Measurements from ENCODE around the gene JAG2. TPM values are rescaled to one million over a fixed set of nuclear protein-coding genes. Genes with fewer than 3 reads are reported as not detected.

Gene JAG2
- total and polyA plus RNA-seq, 11 donors, result 19.1 to 62.4 (median 25.9) TPM

GRCh38 chr14:105136401-105137322 is 31.9 kb downstream of the JAG2 start:
- peaks cover 0 to 25% (median 15%) of the 10 kb centered on the region in 12 donors for H3K9me3 ChIP-seq
- ATAC-seq (peak in 1 of 4 donors; percentile 29), DNase-seq (peak in 1 of 5 donors; percentile 12)
- intact Hi-C loops (cut with DNase I), result no loop called here
- TF ChIP-seq, protein P1, sequence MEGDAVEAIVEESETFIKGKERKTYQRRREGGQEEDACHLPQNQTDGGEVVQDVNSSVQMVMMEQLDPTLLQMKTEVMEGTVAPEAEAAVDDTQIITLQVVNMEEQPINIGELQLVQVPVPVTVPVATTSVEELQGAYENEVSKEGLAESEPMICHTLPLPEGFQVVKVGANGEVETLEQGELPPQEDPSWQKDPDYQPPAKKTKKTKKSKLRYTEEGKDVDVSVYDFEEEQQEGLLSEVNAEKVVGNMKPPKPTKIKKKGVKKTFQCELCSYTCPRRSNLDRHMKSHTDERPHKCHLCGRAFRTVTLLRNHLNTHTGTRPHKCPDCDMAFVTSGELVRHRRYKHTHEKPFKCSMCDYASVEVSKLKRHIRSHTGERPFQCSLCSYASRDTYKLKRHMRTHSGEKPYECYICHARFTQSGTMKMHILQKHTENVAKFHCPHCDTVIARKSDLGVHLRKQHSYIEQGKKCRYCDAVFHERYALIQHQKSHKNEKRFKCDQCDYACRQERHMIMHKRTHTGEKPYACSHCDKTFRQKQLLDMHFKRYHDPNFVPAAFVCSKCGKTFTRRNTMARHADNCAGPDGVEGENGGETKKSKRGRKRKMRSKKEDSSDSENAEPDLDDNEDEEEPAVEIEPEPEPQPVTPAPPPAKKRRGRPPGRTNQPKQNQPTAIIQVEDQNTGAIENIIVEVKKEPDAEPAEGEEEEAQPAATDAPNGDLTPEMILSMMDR (IDR thresholded peaks at IDR 0.05), result no peak
- TF ChIP-seq POLR2A (IDR thresholded peaks at IDR 0.05), result no peak
- no peaks in the 10 kb centered on the region for H3K4me1 ChIP-seq
- no peak overlapping the region for H3K27ac ChIP-seq
- no peak overlapping the region for H3K4me3 ChIP-seq
- peaks cover 0 to 10% (median 3%) of the 10 kb centered on the region in 9 donors for H3K36me3 ChIP-seq
- H3K27me3 ChIP-seq, result peaks cover 0 to 4% (median 0%) of the 10 kb centered on the region in 9 donors
- 77 to 81% (median 78%) methylated on average over 43 to 50 of the region's 50 CpGs for WGBS, 4 donors

DNA sequence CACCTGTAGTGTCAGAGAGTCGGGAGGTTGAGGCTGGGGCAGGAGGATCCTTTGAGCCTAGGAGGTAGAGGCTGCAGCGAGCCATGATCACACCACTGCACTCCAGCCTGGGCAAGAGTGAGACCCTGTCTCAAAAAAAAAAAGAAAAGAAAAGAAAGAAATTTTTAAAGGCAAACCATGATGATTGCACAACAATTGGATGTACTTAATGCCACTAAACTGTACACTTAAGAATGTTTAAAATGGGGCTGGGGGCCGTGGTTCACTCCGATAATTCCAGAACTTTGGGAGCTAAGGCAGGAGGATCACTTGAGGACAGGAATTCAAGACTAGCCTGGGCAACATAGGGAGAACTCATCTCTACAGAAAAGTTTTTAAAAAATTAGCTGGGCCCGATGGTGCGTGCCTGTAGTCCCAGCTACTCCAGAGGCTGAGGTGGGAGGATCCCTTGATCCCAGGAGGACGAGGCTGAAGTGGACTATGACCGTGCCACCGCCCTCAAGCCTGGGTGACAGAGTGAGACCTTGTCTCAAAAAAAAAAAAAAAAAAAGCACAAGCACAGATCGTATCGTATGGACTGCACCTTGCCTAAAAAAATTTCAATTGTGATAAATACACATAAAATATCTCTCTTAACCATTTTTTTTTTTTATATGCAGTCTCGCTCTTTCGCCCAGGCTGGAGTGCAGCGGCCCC is 32.7 kb downstream of the JAG2 start:
- TF ChIP-seq POLR2A (IDR thresholded peaks at IDR 0.05), result no peak
- TF ChIP-seq, protein P1 (IDR thresholded peaks at IDR 0.05), result no peak
- peaks cover 0 to 32% (median 22%) of the 10 kb centered on the region in 12 donors for H3K9me3 ChIP-seq
- 88 to 95% (median 90%) methylated on average over 14 of the region's 14 CpGs for WGBS, 4 donors
- H3K4me3 ChIP-seq, result no peak overlapping the region
- H3K36me3 ChIP-seq, result peaks cover 0 to 6% (median 0%) of the 10 kb centered on the region in 9 donors
- peak in 1 of 5 donors; percentile 3 for DNase-seq
- H3K27me3 ChIP-seq, result peaks cover 0 to 6% (median 0%) of the 10 kb centered on the region in 9 donors
- ATAC-seq, result no peak
- H3K4me1 ChIP-seq, result no peaks in the 10 kb centered on the region
- H3K27ac ChIP-seq, result no peak overlapping the region
- intact Hi-C loops (cut with DNase I), result no loop called here

DNA sequence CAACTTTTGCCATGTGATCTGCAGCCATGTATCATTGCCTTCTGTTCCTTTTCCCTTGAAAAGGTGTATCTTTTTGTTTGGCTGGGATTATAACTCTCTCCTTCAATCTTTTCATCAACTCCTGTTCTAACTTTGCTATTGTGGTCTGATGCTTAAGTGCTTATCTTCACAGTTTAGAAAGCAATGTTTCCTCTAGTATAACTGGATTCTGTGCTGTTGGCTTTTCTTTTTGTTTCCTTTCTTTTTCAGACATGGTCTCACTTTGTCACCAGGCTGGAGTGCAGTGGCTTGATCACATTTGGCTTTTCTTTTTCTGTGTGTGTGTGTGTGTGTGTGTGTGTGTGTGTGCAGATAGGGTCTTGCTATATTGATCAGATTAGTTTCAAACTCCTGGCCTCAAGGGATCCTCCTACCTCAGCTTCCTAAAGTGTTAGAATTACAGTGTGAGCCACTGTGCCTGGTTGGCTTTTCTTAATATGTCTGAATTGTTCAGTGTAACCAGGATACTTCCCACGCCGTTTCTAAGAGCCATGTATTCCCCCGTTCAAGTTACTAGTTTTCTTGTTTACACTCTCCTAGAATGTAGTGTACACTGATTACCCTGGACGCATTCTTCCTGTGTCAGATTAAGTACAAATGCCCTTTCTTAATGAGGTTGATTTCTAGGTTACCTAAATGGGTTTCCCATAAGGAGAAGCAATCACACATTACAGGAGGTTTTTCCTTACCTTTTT is 35.5 kb downstream of the JAG2 start:
- intact Hi-C loops (cut with DNase I), result no loop called here
- WGBS, 4 donors, result 66 to 75% (median 68%) methylated on average over 4 of the region's 4 CpGs

More for the DNA sequence above, 35.5 kb downstream of the JAG2 start:
- Histone ChIP-seq H3K27ac (no peak overlapping the region), H3K36me3 (no peaks in the 10 kb centered on the region), H3K4me1 (no peaks in the 10 kb centered on the region), H3K27me3 (peaks cover 0 to 6% (median 0%) of the 10 kb centered on the region in 9 donors), H3K9me3 (peaks cover 0 to 20% (median 11%) of the 10 kb centered on the region in 12 donors), H3K4me3 (no peak overlapping the region)
- DNase-seq (no peak), ATAC-seq (no peak)
- no peak for TF ChIP-seq POLR2A (IDR thresholded peaks at IDR 0.05)
- TF ChIP-seq, protein P1 (IDR thresholded peaks at IDR 0.05), result no peak

Data from heart left ventricle (tissue), 16 donors.